NCI-H2227 treated with DMSO at 0.1 percent for 48 hours (cell line): ENCODE data around the gene TENT5C.

Experiments used
- DNase-seq: peaks from one replicate; lab custom pipeline; 2025; lab: John Stamatoyannopoulos, UW

The TENT5C gene

GRCh38 chr1:117613969-117614729 lies 8.3 kb downstream of the TENT5C start:
- no peak for DNase-seq

GRCh38 chr1:117615474-117615873 lies 9.6 kb downstream of the TENT5C start:
- DNase-seq, result no peak

- no peak for DNase-seq
These were observed 10.5 kb downstream of the TENT5C start for GRCh38 chr1:117616356-117616755.

- no peak for DNase-seq
These were observed 11.1 kb downstream of the TENT5C start for GRCh38 chr1:117616967-117617366.

- no peak for DNase-seq
These were observed 12.7 kb downstream of the TENT5C start for GRCh38 chr1:117618450-117619122.

- no peak for DNase-seq
These were observed 14.6 kb downstream of the TENT5C start for GRCh38 chr1:117620440-117620839.

GRCh38 chr1:117621316-117621715 lies 15.5 kb downstream of the TENT5C start:
- DNase-seq, result no peak

GRCh38 chr1:117622726-117623125 lies 16.9 kb downstream of the TENT5C start:
- no peak for DNase-seq

- DNase-seq, result no peak
These were observed 17.3 kb downstream of the TENT5C start for GRCh38 chr1:117623141-117623540.

- DNase-seq, result no peak
These were observed 17.9 kb downstream of the TENT5C start for GRCh38 chr1:117623698-117624097.

- DNase-seq, result no peak
These were observed 21.8 kb downstream of the TENT5C start for GRCh38 chr1:117627546-117628130.

- DNase-seq, result no peak
These were observed 22.5 kb downstream of the TENT5C start for GRCh38 chr1:117628343-117628742.

GRCh38 chr1:117629625-117630422 lies 24.0 kb downstream of the TENT5C start:
- DNase-seq, result no peak

GRCh38 chr1:117630423-117630998 lies 24.7 kb downstream of the TENT5C start:
- DNase-seq, result no peak

- DNase-seq, result no peak
These were observed 25.7 kb downstream of the TENT5C start for GRCh38 chr1:117631359-117632160.

GRCh38 chr1:117632269-117633067 lies 26.6 kb downstream of the TENT5C start:
- DNase-seq, result no peak

GRCh38 chr1:117633068-117633345 lies 27.2 kb downstream of the TENT5C start:
- no peak for DNase-seq

GRCh38 chr1:117633423-117633822 lies 27.6 kb downstream of the TENT5C start:
- DNase-seq, result no peak

- DNase-seq, result no peak
These were observed 28.1 kb downstream of the TENT5C start for GRCh38 chr1:117633936-117634335.

- no peak for DNase-seq
These were observed 28.8 kb downstream of the TENT5C start for GRCh38 chr1:117634631-117635030.

GRCh38 chr1:117635805-117636204 lies 30.0 kb downstream of the TENT5C start:
- DNase-seq, result no peak
